Suprapubic skin (tissue), 4 donors: ENCODE data around the gene MRPL4. TPM values are rescaled to one million over a fixed set of nuclear protein-coding genes. Genes with fewer than 3 reads are reported as not detected.

ENCODE experiments used
- DNase-seq, 2 donors: peaks; one replicate each; pipeline ENCODE4 v3.0.0-alpha.2; 2019; ENCODE audit warnings: low spot score in 2 of 2
- H3K27ac ChIP-seq: fragments of 200-600 bp; sonication (generic); one replicate; pipeline ENCODE4 v1.5.1; 2019
- H3K27me3 ChIP-seq: fragments of 200-600 bp; sonication (generic); one replicate; pipeline ENCODE4 v1.5.1; 2019
- H3K36me3 ChIP-seq: fragments of 200-600 bp; sonication (generic); one replicate; pipeline ENCODE4 v1.5.1; 2019
- H3K4me1 ChIP-seq: fragments of 200-600 bp; sonication (generic); one replicate; pipeline ENCODE4 v1.5.1; 2019
- H3K4me3 ChIP-seq: fragments of 200-600 bp; sonication (generic); one replicate; pipeline ENCODE4 v1.5.1; 2019; ENCODE audit warnings: mild to moderate bottlenecking
- H3K9me3 ChIP-seq: fragments of 200-600 bp; sonication (generic); one replicate; pipeline ENCODE4 v1.5.1; 2019
- EP300 ChIP-seq: sonication (generic); formaldehyde crosslinking; IDR thresholded peaks from one replicate; pipeline ENCODE4 v1.6.1; 2017; ENCODE audit warnings: antibody characterized with exemption
- POLR2A ChIP-seq, 2 donors: fragments of 450-650 bp; IDR thresholded peaks; one replicate each; pipeline ENCODE4 v1.6.1; 2017; ENCODE audit warnings: antibody characterized with exemption in 2 of 2, mild to moderate bottlenecking in 2 of 2, moderate library complexity in 2 of 2
- POLR2AphosphoS5 ChIP-seq, 3 donors: sonication (generic); formaldehyde crosslinking; IDR thresholded peaks; one replicate each; pipeline ENCODE4 v1.6.1; 2017; ENCODE audit warnings: antibody characterized with exemption in 3 of 3
- WGBS: methylation state at CpG from one replicate; pipeline ENCODE4 v1.1.5; 2018; 5-methylcytosine and 5-hydroxymethylcytosine counted together
- total RNA-seq, 4 donors: library from RNA; depleted of rRNA; stranded (reverse); fragments of >200 nt; gene quantifications; one replicate each; pipeline ENCODE4 v1.1.0, GENCODE V29; 2016
- TF ChIP-seq, protein P1 (sequence below), 2 donors: fragments of 200-600 bp in 1 of 2; fragments of 450-650 bp in 1 of 2; sonication (generic) in 1 of 2; IDR thresholded peaks; one replicate each; pipeline ENCODE4 v1.5.1; 2016 to 2019; ENCODE audit warnings: antibody characterized with exemption in 2 of 2, mild to moderate bottlenecking in 1 of 2, moderate library complexity in 1 of 2

The MRPL4 gene
- total RNA-seq, 4 donors from 2014 or later = 53.3 to 108 (median 77.3) TPM

GRCh38 chr19:10230173-10230860 lies 21.7 kb upstream of the MRPL4 start:
- peaks cover 51% of the 10 kb centered on the region for H3K4me1 ChIP-seq
- no peaks in the 10 kb centered on the region for H3K36me3 ChIP-seq
- 1% methylated on average over 18 of the region's 70 CpGs for WGBS
- H3K9me3 ChIP-seq = no peaks in the 10 kb centered on the region
- TF ChIP-seq POLR2AphosphoS5 (IDR thresholded peaks at IDR 0.05) (no peak), POLR2A (IDR thresholded peaks at IDR 0.05) (no peak), EP300 (no peak)
- TF ChIP-seq, protein P1, sequence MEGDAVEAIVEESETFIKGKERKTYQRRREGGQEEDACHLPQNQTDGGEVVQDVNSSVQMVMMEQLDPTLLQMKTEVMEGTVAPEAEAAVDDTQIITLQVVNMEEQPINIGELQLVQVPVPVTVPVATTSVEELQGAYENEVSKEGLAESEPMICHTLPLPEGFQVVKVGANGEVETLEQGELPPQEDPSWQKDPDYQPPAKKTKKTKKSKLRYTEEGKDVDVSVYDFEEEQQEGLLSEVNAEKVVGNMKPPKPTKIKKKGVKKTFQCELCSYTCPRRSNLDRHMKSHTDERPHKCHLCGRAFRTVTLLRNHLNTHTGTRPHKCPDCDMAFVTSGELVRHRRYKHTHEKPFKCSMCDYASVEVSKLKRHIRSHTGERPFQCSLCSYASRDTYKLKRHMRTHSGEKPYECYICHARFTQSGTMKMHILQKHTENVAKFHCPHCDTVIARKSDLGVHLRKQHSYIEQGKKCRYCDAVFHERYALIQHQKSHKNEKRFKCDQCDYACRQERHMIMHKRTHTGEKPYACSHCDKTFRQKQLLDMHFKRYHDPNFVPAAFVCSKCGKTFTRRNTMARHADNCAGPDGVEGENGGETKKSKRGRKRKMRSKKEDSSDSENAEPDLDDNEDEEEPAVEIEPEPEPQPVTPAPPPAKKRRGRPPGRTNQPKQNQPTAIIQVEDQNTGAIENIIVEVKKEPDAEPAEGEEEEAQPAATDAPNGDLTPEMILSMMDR (IDR thresholded peaks at IDR 0.05) = no peak
- peak overlapping the region; percentile 87 for H3K4me3 ChIP-seq
- DNase-seq = peak; percentile 82 to 83
- H3K27me3 ChIP-seq = no peaks in the 10 kb centered on the region
- peak overlapping the region; percentile 90 for H3K27ac ChIP-seq

GRCh38 chr19:10230861-10231611 lies 21.0 kb upstream of the MRPL4 start, which contains the start of gene S1PR2:
S1PR2 (minus strand) TSS chr19:10231331; CDS start chr19:10224905, 6,426 bp downstream.
- H3K36me3 ChIP-seq = no peaks in the 10 kb centered on the region
- no peaks in the 10 kb centered on the region for H3K27me3 ChIP-seq
- peak; percentile 88 to 90 for DNase-seq
- peak within 1 kb of the TSS; percentile 90 for H3K27ac ChIP-seq
- H3K4me3 ChIP-seq = peak within 1 kb of the TSS; percentile 87
- TF ChIP-seq POLR2A (IDR thresholded peaks at IDR 0.05) (peak in 1 of 2 donors; percentile 41), POLR2AphosphoS5 (IDR thresholded peaks at IDR 0.05) (no peak), EP300 (no peak)
- TF ChIP-seq, protein P1 (IDR thresholded peaks at IDR 0.05) = no peak
- 0% methylated on average over 41 of the region's 73 CpGs for whole genome bisulfite sequencing
- peaks cover 48% of the 10 kb centered on the region for H3K4me1 ChIP-seq
- H3K9me3 ChIP-seq = no peaks in the 10 kb centered on the region

DNA sequence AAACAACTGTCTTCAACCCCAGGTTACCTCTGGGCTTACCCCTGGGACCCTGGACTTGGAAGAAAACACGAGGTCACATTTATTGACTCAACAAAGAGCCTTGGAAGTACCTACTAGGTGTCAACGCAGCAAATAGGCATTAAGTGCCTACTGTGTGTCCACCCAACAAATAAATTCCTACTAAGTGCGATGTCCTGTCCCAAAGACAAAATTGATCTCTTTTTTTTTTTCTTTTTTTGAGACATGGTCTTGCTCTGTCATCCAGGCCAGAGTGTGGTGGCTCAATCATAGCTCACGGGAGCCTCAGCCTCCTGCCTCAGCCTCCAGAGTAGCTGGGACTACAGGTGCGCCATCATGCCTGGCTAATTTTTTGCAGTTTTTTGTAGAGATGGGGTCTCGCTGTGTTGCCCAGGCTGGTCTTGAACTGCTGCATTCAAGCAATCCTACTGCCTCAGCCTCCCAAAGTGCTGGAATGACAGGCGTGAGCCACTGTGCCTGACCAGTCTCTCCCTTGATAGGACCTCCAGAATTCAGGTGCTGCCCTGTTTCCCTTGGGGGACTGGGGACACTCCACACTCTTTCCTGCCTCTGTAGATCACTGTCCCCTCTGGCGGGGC lies 20.3 kb upstream of the MRPL4 start:
- no peaks in the 10 kb centered on the region for H3K27me3 ChIP-seq
- H3K4me3 ChIP-seq = peak overlapping the region; percentile 87
- no peak for DNase-seq
- no peaks in the 10 kb centered on the region for H3K9me3 ChIP-seq
- peaks cover 46% of the 10 kb centered on the region for H3K4me1 ChIP-seq
- 76% methylated on average over 8 of the region's 8 CpGs for WGBS
- TF ChIP-seq EP300 (no peak), POLR2AphosphoS5 (IDR thresholded peaks at IDR 0.05) (no peak), POLR2A (IDR thresholded peaks at IDR 0.05) (no peak)
- TF ChIP-seq, protein P1 (IDR thresholded peaks at IDR 0.05) = no peak
- H3K36me3 ChIP-seq = no peaks in the 10 kb centered on the region
- H3K27ac ChIP-seq = peak overlapping the region; percentile 90

DNA sequence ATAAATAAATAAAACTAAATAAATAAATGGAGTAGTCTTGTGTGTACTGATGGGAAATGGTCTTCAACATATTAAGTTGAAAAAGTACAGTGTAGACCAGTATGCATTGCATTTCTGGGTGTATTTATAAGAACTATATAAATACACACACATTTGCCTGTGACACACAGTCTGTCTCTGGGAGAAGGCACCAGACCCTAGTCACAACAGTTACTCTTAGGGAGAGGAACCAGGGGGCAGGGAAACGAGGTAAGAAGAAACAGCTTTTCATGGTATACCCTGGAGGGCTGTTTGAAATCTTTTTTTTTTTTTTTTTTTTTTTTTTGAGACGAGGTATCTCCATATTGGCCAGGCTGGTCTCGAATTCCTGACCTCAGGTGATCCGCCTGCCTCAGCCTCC lies 18.1 kb upstream of the MRPL4 start:
- 70% methylated on average over 4 of the region's 4 CpGs for WGBS

More for the DNA sequence above, 18.1 kb upstream of the MRPL4 start:
- H3K27me3 ChIP-seq = no peaks in the 10 kb centered on the region
- no peaks in the 10 kb centered on the region for H3K9me3 ChIP-seq
- no peaks in the 10 kb centered on the region for H3K36me3 ChIP-seq
- H3K4me1 ChIP-seq = peaks cover 31% of the 10 kb centered on the region
- no peak overlapping the region for H3K4me3 ChIP-seq
- DNase-seq = no peak
- no peak overlapping the region for H3K27ac ChIP-seq
- TF ChIP-seq, protein P1 (IDR thresholded peaks at IDR 0.05) = no peak
- no peak for TF ChIP-seq EP300
- TF ChIP-seq POLR2AphosphoS5 (IDR thresholded peaks at IDR 0.05) = no peak
- TF ChIP-seq POLR2A (IDR thresholded peaks at IDR 0.05) = no peak
